Activated T-helper 1 cell treated with Interleukin-2 at 50 U/mL for 16 hours (primary cell): ENCODE results near the gene HPN.
"Not testable (repeated sequence)": the region's sequence is repeated elsewhere in the genome, so short reads cannot be mapped to it uniquely, and the experiment has no call there.

Experiments
- DNase-seq: peaks from one replicate; pipeline ENCODE4 v3.0.0-alpha.2; 2020; ENCODE audit warnings: low read depth

Gene HPN

GRCh38 chr19:35042954-35043604 lies 1.6 kb downstream of the HPN start:
- DNase-seq, result no peak

- no peak for DNase-seq
Measured at GRCh38 chr19:35043906-35044305, 2.4 kb downstream of the HPN start.

- DNase-seq, result peak; percentile 42
Measured at GRCh38 chr19:35044317-35045117, 3.0 kb downstream of the HPN start.

GRCh38 chr19:35045667-35046300 lies 4.3 kb downstream of the HPN start:
- no peak for DNase-seq

- no peak for DNase-seq
Measured at GRCh38 chr19:35046461-35046860, 4.9 kb downstream of the HPN start.

- no peak for DNase-seq
Measured at GRCh38 chr19:35048911-35049411, 7.4 kb downstream of the HPN start.

- no peak for DNase-seq
Measured at GRCh38 chr19:35049456-35049855, 7.9 kb downstream of the HPN start.

GRCh38 chr19:35050662-35051061 lies 9.1 kb downstream of the HPN start:
- DNase-seq, result not testable (repeated sequence)

GRCh38 chr19:35051268-35051667 lies 9.7 kb downstream of the HPN start:
- DNase-seq, result not testable (repeated sequence)

GRCh38 chr19:35051796-35052195 lies 10.3 kb downstream of the HPN start:
- DNase-seq, result no peak

GRCh38 chr19:35052599-35053190 lies 11.2 kb downstream of the HPN start:
- no peak for DNase-seq

- DNase-seq, result no peak
Measured at GRCh38 chr19:35053667-35054293, 12.3 kb downstream of the HPN start.

GRCh38 chr19:35054626-35055025 lies 13.1 kb downstream of the HPN start:
- no peak for DNase-seq

GRCh38 chr19:35055715-35056179 lies 14.2 kb downstream of the HPN start:
- no peak for DNase-seq

- DNase-seq, result no peak
Measured at GRCh38 chr19:35056513-35057063, 15.1 kb downstream of the HPN start.

- no peak for DNase-seq
Measured at GRCh38 chr19:35058370-35058769, 16.8 kb downstream of the HPN start.

- DNase-seq, result no peak
Measured at GRCh38 chr19:35059006-35059798, 17.7 kb downstream of the HPN start.

GRCh38 chr19:35059799-35060091 lies 18.2 kb downstream of the HPN start:
- no peak for DNase-seq

GRCh38 chr19:35060160-35060855 lies 18.8 kb downstream of the HPN start:
- no peak for DNase-seq
